ENCODE data around the gene ZNF688. TPM values are rescaled to one million over a fixed set of nuclear protein-coding genes. Genes with fewer than 3 reads are reported as not detected.
"Not testable (repeated sequence)": the region's sequence is repeated elsewhere in the genome, so short reads cannot be mapped to it uniquely, and the experiment has no call there.

The ZNF688 gene
- total RNA-seq, 4 donors from 2014 or later: 38.6 to 53.3 (median 41.1) TPM

GRCh38 chr16:30526137-30526822 lies 45.2 kb downstream of the ZNF688 start, which contains the start of gene ZNF768:
ZNF768 (minus strand) TSS chr16:30526566; CDS start chr16:30526413, 153 bp downstream.
- Histone ChIP-seq H3K27me3 (no peaks in the 10 kb centered on the region), H3K9me3 (no peaks in the 10 kb centered on the region), H3K4me3 (peak within 1 kb of the TSS; percentile 73 to 97 (median 89)), H3K27ac (peak within 1 kb of the TSS; percentile 92 to 100 (median 98)), H3K4me1 (peaks cover 0 to 40% (median 2%) of the 10 kb centered on the region in 4 donors), H3K36me3 (peaks cover 0 to 15% (median 0%) of the 10 kb centered on the region in 3 donors)
- TF ChIP-seq CTCF (IDR thresholded peaks at IDR 0.05) (no peak), POLR2A (IDR thresholded peaks at IDR 0.05) (peak in 1 of 2 donors; percentile 45)
- DNase-seq: peak in 2 of 3 donors; percentile 40 to 59

DNA sequence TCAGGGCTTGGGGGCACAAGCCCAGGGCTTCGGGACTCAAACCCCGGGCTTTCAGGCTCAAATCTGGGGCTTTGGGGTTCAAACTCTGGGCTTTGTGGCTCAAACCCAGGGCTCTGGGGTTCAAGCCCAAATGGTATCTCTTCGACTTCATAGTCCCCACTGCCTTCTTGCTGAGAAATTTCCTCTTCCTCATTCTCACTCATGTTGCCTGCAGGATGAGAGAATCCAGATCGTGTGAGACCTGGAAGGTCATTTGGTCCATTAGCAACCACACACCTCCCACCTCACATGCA lies 45.7 kb downstream of the ZNF688 start:
- TF ChIP-seq POLR2A (IDR thresholded peaks at IDR 0.05) (no peak), CTCF (IDR thresholded peaks at IDR 0.05) (no peak)
- Histone ChIP-seq H3K4me3 (peak overlapping the region; percentile 73 to 97 (median 89)), H3K36me3 (peaks cover 0 to 15% (median 0%) of the 10 kb centered on the region in 3 donors), H3K9me3 (no peaks in the 10 kb centered on the region), H3K27ac (peak overlapping the region; percentile 92 to 100 (median 98)), H3K27me3 (no peaks in the 10 kb centered on the region), H3K4me1 (peaks cover 0 to 40% (median 2%) of the 10 kb centered on the region in 4 donors)
- no peak for DNase-seq

DNA sequence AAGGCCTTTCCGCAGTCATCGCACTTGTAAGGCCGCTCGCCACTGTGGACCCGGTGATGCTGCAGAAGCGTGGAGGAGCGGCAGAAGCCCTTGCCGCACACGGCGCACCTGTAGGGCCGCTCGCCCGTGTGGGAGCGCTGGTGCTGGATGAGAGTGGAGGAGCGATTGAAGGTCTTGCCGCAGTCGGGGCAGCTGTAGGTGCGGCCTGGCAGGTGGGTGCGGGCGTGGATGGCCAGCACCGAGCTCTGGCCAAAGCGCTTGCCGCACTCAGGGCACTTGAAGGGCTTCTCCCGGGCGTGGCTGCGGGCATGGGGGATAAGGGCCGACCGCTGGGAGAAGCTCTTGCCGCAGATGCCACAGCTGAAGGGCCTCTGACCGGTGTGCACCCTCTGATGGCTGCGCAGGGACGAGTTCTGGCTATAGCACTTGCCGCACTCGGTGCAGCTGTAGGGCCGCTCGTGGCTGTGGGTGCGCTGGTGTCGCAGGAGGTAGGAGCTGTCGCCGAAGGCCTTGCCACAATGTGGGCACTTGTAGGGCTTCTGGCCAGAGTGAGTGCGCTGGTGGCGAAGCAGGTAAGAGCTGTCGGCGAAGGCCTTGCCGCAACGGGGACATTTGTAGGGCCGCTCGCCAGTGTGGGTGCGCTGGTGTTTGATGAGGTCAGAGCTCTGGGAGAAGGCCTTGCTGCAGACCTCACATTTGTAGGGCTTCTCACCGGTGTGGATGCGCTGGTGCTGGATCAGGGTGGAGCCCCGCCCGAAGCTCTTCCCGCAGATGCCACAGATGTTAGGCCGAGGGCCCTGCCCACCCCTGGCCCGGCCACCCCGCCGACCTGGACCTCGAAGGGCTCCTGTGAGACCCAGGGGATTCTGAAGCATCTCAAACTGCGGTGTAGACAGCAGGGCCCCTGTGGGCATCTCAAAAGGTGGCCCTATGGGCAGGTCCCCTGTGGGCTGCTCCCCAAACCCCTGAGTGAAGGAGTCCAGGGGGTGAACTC lies 46.6 kb downstream of the ZNF688 start:
- no peaks in the 10 kb centered on the region for H3K9me3 ChIP-seq
- no peak overlapping the region for H3K27ac ChIP-seq
- peak overlapping the region in 1 of 4 donors; percentile 85 for H3K4me3 ChIP-seq
- H3K4me1 ChIP-seq: peaks cover 0 to 40% (median 2%) of the 10 kb centered on the region in 4 donors
- H3K27me3 ChIP-seq: no peaks in the 10 kb centered on the region
- no peak for DNase-seq
- TF ChIP-seq CTCF (IDR thresholded peaks at IDR 0.05) (no peak), POLR2A (IDR thresholded peaks at IDR 0.05) (no peak)
- peaks cover 0 to 12% (median 0%) of the 10 kb centered on the region in 3 donors for H3K36me3 ChIP-seq

DNA sequence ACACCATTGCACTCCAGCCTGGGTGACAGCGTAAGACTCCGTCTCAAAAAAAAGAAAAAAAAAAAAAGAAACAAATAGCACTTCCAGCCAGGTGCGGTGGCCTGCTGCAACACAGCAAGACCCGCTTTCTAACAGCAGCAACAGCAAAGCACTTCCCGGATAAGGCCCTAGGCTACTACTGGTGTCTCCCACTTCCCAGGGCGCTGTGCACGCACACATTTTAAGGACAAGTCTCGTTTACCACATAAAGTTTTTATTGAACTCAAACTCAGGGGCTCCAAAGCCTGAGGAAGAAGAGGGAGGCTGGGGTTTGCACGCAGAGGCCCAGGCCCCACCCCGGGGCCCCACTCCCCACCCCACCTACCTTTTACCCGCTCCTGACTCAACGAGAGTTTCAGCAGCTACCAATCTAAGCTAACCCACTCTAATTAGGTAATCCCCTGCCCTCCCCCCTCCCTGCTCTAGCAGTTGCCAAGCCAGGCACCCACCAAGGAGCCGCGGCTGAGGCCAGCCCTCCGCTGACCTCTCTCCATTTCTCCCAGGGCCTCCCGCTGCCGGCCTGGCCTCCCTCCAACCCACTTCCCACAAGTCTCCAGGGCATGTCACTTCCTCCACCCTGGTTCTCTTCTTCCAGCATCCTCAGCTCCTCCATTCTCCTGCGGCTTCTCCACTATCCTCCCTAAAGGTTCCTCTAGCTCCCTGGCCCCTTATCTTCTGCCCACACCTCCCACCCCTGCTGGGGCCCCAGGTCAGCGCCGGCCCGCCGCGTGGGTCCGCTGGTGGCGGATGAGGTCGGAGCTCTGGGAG lies 47.5 kb downstream of the ZNF688 start:
- H3K36me3 ChIP-seq: peaks cover 0 to 12% (median 0%) of the 10 kb centered on the region in 3 donors
- H3K9me3 ChIP-seq: no peaks in the 10 kb centered on the region
- no peak for DNase-seq
- peaks cover 0 to 40% (median 2%) of the 10 kb centered on the region in 4 donors for H3K4me1 ChIP-seq
- no peaks in the 10 kb centered on the region for H3K27me3 ChIP-seq
- no peak overlapping the region for H3K27ac ChIP-seq
- H3K4me3 ChIP-seq: no peak overlapping the region
- TF ChIP-seq POLR2A (IDR thresholded peaks at IDR 0.05): no peak
- TF ChIP-seq CTCF (IDR thresholded peaks at IDR 0.05): no peak

DNA sequence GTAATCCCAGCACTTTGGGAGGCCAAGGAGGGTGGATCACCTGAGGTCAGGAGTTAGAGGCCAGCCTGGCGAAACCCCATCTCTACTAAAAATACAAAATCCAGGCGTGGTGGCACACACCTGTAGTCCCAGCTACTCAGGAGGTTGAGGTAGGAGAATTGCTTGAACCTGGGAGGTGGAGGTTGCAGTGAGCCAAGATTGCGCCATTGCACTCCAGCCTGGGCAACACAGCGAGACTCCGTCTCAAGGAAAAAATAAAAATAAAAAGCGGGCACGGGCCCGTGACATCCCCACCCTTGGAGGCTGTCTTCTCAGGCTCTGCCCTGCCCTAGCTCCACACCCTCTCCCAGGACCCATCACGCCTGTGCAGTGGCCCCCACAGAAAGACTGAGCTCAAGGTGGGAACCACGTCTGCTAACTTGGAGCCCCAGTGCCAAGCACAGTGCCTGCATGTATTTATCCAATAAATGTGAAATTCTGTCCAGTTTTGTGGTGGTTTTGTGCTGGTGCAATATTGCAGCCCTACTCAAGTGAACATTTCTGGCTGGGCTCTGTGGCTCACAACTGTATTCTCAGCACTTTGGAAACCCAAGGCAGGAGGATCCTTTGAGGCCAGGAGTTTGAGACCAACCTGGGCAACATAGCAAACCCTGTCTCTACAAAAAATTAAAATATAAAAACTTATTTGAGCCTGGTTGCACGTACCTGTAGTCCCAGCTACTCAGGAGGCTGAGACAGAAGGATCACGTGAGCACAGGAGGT lies 48.6 kb downstream of the ZNF688 start:
- H3K9me3 ChIP-seq, DNase-seq, H3K27me3 ChIP-seq, H3K4me3 ChIP-seq: not testable (repeated sequence)
- H3K36me3 ChIP-seq: peaks cover 0 to 12% (median 0%) of the 10 kb centered on the region in 3 donors
- H3K4me1 ChIP-seq: peaks cover 0 to 37% (median 2%) of the 10 kb centered on the region in 4 donors
- H3K27ac ChIP-seq: peak overlapping the region in 3 of 4 donors; percentile 46 to 87 (median 76)
